Melanocyte of skin (primary cell): ENCODE data around the gene CBS. TPM values are rescaled to one million over a fixed set of nuclear protein-coding genes. Genes with fewer than 3 reads are reported as not detected.

Experiments
- total RNA-seq, 2 donors: library from RNA; depleted of rRNA; stranded (reverse); fragments of >200 nt; gene quantifications; 2 replicates each; pipeline ENCODE4 v1.2.3, GENCODE V29; 2012

Gene CBS
- 10 to 100 TPM; 13.0 to 16.2 TPM for total RNA-seq

DNA sequence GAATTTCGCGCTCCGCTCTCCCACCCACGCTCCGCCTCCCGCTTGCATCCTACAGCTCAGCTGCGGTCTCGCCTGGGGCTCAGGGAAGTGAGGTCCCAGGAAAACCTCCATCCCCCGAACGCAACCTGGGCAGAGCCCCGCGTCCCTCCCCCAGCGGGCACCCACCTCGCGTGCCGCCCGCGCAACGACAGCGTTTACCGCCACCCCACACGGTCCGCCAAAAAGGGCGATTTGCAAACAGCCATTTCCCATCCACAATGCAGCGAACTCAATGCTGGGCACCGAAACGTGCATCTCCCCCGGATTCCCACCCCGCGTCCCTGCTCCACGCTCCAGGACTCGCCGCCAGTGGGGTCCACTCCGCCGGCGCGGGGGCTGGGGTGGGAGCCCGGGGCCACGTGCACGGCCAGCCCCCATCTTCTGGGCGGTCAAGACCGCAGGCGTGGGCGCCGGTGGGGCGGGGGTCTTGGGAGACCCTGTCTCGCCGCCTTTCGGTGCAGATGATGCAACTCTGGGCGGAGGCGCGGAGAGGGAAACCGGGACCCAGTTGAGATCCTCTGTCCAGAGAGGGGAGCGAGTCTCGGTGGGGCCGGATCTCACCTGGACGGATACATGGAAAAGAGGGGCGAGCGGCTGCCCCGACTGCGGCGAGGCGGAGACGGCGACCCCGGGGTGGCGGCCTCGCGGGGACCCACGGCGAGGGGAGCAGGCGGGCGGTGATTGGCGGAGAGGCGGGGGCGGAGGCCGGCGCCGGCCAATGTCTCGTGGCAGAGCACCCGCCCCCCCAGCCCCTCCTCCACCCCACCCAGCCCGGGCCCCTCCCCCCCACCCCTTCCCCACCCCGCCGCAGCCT, at the start of gene CBS:
CBS (minus strand) TSS at position 666 of the 853 bp plus-strand sequence. CDS start 3,642 bp downstream, outside the sequence.

DNA sequence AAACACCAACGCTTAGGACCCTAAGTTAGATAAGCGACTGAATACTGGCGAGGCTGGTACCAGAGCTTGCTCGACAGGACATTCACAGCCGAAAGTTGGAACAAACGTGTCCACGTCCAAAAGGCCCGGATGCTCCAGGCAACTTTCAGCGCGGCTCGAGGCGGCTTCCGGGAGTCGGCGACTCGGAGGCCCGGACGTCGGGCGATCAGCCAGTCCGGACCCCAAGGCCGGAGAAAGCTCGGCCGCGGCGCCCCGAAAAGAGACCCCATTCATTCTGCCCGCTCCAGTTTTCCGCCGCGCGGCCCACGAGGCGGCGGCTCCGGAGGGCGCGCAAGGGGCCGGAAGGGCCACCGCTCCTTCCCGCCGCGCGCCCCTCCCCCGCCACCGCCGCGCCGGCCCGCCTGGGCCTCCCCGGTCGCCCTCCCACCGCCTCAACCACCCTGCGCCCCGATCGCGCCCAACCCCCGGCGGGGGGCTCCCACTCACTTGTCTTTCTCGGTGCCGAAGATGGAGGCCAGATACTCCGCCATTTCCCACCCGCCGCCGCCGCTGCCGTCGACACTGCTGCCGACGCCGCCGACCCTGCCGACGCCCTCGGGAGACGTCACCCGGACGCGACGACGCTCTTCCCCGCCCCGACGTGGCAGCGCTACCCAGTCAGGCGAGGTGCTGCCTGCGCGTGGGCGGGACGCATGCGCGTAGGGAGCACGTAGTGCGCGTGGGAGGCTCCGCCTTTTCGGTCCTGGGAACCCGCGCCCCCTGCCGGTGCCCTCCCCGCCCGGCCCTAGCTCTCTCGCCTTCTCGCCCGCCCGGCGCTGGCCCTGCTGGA, 31.5 kb upstream of the CBS start, which contains the start of gene U2AF1:
U2AF1 (minus strand) TSS at position 606 of the 829 bp plus-strand sequence; CDS start at position 530, 76 bp downstream.

Other genes with a start within 250 kb of the CBS start
- 10 to 100 TPM in 1 of 2 donors, 1 to 10 TPM in 1; 8.6 to 21.3 TPM for gene WDR4, start 196.3 kb downstream of the CBS start, total RNA-seq
- 10 to 100 TPM; 49.2 to 62.6 TPM for gene NDUFV3, start 182.5 kb downstream of the CBS start, total RNA-seq
- not detected for gene ERVH48-1, start 150.2 kb downstream of the CBS start, total RNA-seq
- 1 to 10 TPM; 9.0 to 9.6 TPM for gene PKNOX1, start 101.3 kb downstream of the CBS start, total RNA-seq
- gene U2AF1, start 31.7 kb upstream of the CBS start, total RNA-seq: 10 to 100 TPM; 21.3 to 21.6 TPM
- gene CRYAA, start 93.2 kb upstream of the CBS start, total RNA-seq: not detected